ENCODE results near the gene C1QC.
A peak's percentile ranks its signal among the peaks of the same experiment; 100 is the strongest.

Gene C1QC

DNA sequence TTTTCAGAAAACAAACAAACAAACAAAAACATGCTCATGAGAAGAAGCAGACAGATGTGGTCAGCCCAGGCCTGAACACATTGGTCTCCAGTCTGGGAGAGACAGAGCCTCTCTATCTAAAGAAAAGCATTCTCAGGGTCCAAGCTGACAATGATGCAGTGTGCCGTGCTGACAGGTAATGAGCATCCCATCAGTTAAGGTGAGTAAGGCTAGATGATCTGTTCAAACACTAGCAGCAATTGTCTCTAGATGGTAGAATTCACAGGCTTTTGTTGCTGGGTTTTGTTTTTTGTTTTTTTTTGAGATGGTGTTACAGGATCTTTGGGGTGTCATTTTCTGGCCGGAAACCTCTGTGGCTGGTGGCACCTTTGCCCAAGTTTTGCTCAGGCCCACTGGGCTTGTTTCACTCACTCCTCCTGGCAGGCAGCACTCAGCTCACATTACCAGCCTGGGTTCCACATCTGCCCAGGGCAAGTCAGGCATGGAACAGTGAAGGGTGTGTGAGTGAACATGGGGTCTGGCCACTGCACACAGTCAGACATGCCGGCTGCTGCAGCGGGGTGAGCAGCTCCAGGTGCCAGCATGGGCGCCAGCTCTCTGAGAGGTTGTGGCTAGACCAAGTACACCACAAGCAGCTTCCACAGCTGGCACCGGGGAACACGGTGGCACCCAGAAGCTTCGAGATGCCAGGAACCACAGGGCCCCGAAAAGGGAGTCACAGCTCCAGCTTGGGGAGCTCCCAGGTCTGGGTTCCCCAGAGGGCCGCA lies 9.6 kb upstream of the C1QC start:
- Histone ChIP-seq H3K27ac (ENCODE audit: low read depth, low read length) (no peak overlapping the region), H3K27me3 (ENCODE audit: control insufficient read depth in 1 of 2, insufficient read depth in 2 of 2, low read length in 2 of 2) (peaks cover 0 to 6% of the 10 kb centered on the region in 2 donors), H3K9me3 (ENCODE audit: control insufficient read depth in 1 of 2, low read length in 2 of 2) (no peaks in the 10 kb centered on the region), H3K36me3 (ENCODE audit: control insufficient read depth in 1 of 2, insufficient read depth in 2 of 2, low read length in 2 of 2) (no peaks in the 10 kb centered on the region), H3K4me1 (ENCODE audit: control insufficient read depth in 1 of 2, insufficient read depth in 2 of 2, low read length in 2 of 2) (no peaks in the 10 kb centered on the region), H3K9ac (ENCODE audit: low read depth in 1 of 2, low read length in 2 of 2) (no peak overlapping the region), H3K4me3 (ENCODE audit: low read depth in 1 of 2, low read length in 2 of 2) (no peak overlapping the region)

DNA sequence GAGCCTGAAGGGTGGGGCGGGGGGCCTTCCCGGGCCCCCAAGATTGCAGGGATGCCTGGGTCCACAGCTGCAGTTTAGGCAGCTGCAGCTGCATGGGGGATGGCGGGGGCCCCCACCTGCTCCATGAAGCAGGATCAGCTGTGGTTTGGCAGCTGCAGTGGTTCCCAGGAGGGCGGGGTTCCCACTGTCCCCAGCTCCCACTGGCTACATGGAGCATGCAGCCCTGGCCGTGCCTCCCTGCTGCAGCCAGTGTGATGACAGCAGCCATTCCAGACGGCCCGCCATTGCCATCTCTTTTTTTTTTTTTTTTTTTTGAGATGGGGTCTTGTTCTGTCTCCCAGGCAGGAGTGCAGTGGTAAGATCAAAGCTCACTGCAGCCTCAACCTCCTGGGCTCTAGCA lies 8.0 kb upstream of the C1QC start:
- Histone ChIP-seq H3K27ac (ENCODE audit: low read depth, low read length) (no peak overlapping the region), H3K4me3 (ENCODE audit: low read depth in 1 of 2, low read length in 2 of 2) (no peak overlapping the region), H3K9me3 (ENCODE audit: control insufficient read depth in 1 of 2, low read length in 2 of 2) (no peaks in the 10 kb centered on the region), H3K4me1 (ENCODE audit: control insufficient read depth in 1 of 2, insufficient read depth in 2 of 2, low read length in 2 of 2) (no peaks in the 10 kb centered on the region), H3K9ac (ENCODE audit: low read depth in 1 of 2, low read length in 2 of 2) (no peak overlapping the region), H3K36me3 (ENCODE audit: control insufficient read depth in 1 of 2, insufficient read depth in 2 of 2, low read length in 2 of 2) (no peaks in the 10 kb centered on the region), H3K27me3 (ENCODE audit: control insufficient read depth in 1 of 2, insufficient read depth in 2 of 2, low read length in 2 of 2) (peaks cover 0 to 4% of the 10 kb centered on the region in 2 donors)

DNA sequence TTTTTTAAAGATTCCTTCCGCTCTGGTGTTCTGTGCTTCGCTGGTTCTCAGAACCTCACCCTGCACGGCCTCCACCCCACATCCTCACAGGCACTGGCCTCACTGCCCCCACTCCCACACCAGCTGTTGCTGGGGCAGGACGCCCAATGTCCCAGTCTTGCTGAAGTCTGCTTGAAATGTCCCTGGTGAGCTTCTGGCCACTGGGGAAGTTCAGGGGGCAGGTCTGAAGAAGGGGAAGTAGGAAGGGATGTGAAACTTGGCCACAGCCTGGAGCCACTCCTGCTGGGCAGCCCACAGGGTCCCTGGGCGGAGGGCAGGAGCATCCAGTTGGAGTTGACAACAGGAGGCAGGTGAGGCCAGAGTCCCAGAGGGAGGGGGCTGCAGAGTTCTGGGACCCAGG lies 7.1 kb upstream of the C1QC start, which contains the start of gene C1QA:
Gene C1QA (plus strand): TSS at position 276 of the 400 bp plus-strand sequence. CDS start 989 bp downstream, outside the sequence.
- peaks cover 0 to 2% of the 10 kb centered on the region in 2 donors for H3K4me1 ChIP-seq (ENCODE audit: control insufficient read depth in 1 of 2, insufficient read depth in 2 of 2, low read length in 2 of 2)
- peaks cover 0 to 4% of the 10 kb centered on the region in 2 donors for H3K27me3 ChIP-seq (ENCODE audit: control insufficient read depth in 1 of 2, insufficient read depth in 2 of 2, low read length in 2 of 2)
- no peaks in the 10 kb centered on the region for H3K9me3 ChIP-seq (ENCODE audit: control insufficient read depth in 1 of 2, low read length in 2 of 2)
- H3K27ac ChIP-seq (ENCODE audit: low read depth, low read length), result no peak within 1 kb of the TSS
- peak within 1 kb of the TSS in 1 of 2 donors; percentile 6 for H3K9ac ChIP-seq (ENCODE audit: low read depth in 1 of 2, low read length in 2 of 2)
- H3K4me3 ChIP-seq (ENCODE audit: low read depth in 1 of 2, low read length in 2 of 2), result peak within 1 kb of the TSS; percentile 30 to 51
- H3K36me3 ChIP-seq (ENCODE audit: control insufficient read depth in 1 of 2, insufficient read depth in 2 of 2, low read length in 2 of 2), result no peaks in the 10 kb centered on the region

DNA sequence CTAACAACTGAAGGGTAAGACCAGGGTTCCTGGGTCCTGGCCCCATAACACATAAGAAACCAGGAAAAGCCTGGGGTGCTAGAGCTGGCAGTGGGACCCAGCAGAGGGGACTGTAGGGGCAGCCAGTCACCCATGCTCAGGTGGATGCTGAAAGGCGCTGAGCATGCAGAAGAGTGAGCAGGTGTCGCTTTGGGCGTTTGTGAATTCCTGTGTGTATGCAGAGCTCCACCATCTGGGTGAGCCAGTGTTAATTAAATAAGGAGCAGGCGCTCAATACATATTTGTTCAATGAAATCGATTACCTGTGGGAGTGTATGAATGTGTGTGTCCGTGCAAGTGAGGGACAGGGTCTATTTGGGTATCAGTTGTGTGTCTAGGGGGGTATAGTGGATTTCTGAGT lies 6.5 kb upstream of the C1QC start:
- Histone ChIP-seq H3K27ac (ENCODE audit: low read depth, low read length) (no peak overlapping the region), H3K9me3 (ENCODE audit: control insufficient read depth in 1 of 2, low read length in 2 of 2) (no peaks in the 10 kb centered on the region), H3K27me3 (ENCODE audit: control insufficient read depth in 1 of 2, insufficient read depth in 2 of 2, low read length in 2 of 2) (peaks cover 0 to 4% of the 10 kb centered on the region in 2 donors), H3K36me3 (ENCODE audit: control insufficient read depth in 1 of 2, insufficient read depth in 2 of 2, low read length in 2 of 2) (no peaks in the 10 kb centered on the region), H3K4me3 (ENCODE audit: low read depth in 1 of 2, low read length in 2 of 2) (peak overlapping the region; percentile 30 to 51), H3K4me1 (ENCODE audit: control insufficient read depth in 1 of 2, insufficient read depth in 2 of 2, low read length in 2 of 2) (peaks cover 0 to 3% of the 10 kb centered on the region in 2 donors), H3K9ac (ENCODE audit: low read depth in 1 of 2, low read length in 2 of 2) (peak overlapping the region in 1 of 2 donors; percentile 6)

DNA sequence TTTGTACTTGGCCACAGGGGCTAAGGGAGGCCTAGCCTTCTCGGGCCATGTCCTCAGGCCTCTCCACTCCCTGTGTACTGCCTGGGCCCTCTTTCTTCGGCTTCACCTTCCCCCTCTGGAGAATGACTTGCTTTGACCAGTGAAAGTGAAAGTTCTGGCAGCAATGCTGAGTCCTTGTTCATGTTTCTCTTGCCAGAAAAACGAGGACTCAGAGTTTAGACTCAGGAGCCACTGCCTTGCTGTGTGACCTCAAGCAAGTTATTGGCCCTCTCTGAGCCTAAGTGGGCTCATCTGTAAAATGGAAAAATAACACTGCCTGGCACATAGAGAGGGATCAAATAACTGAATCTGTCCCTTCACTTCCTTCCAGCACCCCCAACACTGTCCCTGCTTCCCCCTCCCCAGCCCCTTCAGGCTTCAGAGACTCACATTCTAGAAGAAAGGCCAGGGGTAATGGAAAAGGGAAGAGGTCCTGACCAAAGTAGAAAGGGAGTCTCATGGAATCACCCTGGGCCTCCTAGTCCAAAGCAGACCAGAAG lies 5.5 kb upstream of the C1QC start:
- Histone ChIP-seq H3K27ac (ENCODE audit: low read depth, low read length) (no peak overlapping the region), H3K9me3 (ENCODE audit: control insufficient read depth in 1 of 2, low read length in 2 of 2) (no peaks in the 10 kb centered on the region), H3K4me1 (ENCODE audit: control insufficient read depth in 1 of 2, insufficient read depth in 2 of 2, low read length in 2 of 2) (peaks cover 0 to 3% of the 10 kb centered on the region in 2 donors), H3K9ac (ENCODE audit: low read depth in 1 of 2, low read length in 2 of 2) (no peak overlapping the region), H3K4me3 (ENCODE audit: low read depth in 1 of 2, low read length in 2 of 2) (peak overlapping the region in 1 of 2 donors; percentile 51), H3K36me3 (ENCODE audit: control insufficient read depth in 1 of 2, insufficient read depth in 2 of 2, low read length in 2 of 2) (no peaks in the 10 kb centered on the region), H3K27me3 (ENCODE audit: control insufficient read depth in 1 of 2, insufficient read depth in 2 of 2, low read length in 2 of 2) (peaks cover 0 to 4% of the 10 kb centered on the region in 2 donors)

DNA sequence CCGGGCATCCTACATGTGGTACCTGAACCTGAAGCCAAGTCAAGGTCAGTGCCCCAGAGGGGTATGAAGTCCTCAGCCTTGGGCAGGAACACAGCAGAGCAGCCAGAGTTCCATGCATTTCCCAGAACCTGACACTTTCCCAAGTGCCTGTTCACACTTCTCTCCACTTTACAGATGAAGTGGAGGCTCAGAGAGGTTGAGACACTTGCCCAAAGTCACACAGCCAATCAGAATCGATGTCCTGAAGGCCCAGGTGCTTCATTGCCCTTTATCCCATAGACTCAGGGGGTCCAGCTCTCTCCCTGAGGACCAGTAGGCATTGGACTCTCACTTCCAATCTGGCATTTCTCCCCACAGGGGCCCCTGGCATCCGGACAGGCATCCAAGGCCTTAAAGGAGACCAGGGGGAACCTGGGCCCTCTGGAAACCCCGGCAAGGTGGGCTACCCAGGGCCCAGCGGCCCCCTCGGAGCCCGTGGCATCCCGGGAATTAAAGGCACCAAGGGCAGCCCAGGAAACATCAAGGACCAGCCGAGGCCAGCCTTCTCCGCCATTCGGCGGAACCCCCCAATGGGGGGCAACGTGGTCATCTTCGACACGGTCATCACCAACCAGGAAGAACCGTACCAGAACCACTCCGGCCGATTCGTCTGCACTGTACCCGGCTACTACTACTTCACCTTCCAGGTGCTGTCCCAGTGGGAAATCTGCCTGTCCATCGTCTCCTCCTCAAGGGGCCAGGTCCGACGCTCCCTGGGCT lies 4.8 kb upstream of the C1QC start:
- Histone ChIP-seq H3K9me3 (ENCODE audit: control insufficient read depth in 1 of 2, low read length in 2 of 2) (no peaks in the 10 kb centered on the region), H3K27ac (ENCODE audit: low read depth, low read length) (no peak overlapping the region), H3K36me3 (ENCODE audit: control insufficient read depth in 1 of 2, insufficient read depth in 2 of 2, low read length in 2 of 2) (no peaks in the 10 kb centered on the region), H3K4me3 (ENCODE audit: low read depth in 1 of 2, low read length in 2 of 2) (no peak overlapping the region), H3K27me3 (ENCODE audit: control insufficient read depth in 1 of 2, insufficient read depth in 2 of 2, low read length in 2 of 2) (peaks cover 0 to 4% of the 10 kb centered on the region in 2 donors), H3K4me1 (ENCODE audit: control insufficient read depth in 1 of 2, insufficient read depth in 2 of 2, low read length in 2 of 2) (peaks cover 0 to 3% of the 10 kb centered on the region in 2 donors), H3K9ac (ENCODE audit: low read depth in 1 of 2, low read length in 2 of 2) (no peak overlapping the region)

DNA sequence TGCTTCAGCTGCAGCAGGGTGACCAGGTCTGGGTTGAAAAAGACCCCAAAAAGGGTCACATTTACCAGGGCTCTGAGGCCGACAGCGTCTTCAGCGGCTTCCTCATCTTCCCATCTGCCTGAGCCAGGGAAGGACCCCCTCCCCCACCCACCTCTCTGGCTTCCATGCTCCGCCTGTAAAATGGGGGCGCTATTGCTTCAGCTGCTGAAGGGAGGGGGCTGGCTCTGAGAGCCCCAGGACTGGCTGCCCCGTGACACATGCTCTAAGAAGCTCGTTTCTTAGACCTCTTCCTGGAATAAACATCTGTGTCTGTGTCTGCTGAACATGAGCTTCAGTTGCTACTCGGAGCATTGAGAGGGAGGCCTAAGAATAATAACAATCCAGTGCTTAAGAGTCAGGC lies 4.1 kb upstream of the C1QC start:
- Histone ChIP-seq H3K36me3 (ENCODE audit: control insufficient read depth in 1 of 2, insufficient read depth in 2 of 2, low read length in 2 of 2) (no peaks in the 10 kb centered on the region), H3K4me1 (ENCODE audit: control insufficient read depth in 1 of 2, insufficient read depth in 2 of 2, low read length in 2 of 2) (peaks cover 0 to 3% of the 10 kb centered on the region in 2 donors), H3K4me3 (ENCODE audit: low read depth in 1 of 2, low read length in 2 of 2) (no peak overlapping the region), H3K27ac (ENCODE audit: low read depth, low read length) (no peak overlapping the region), H3K9me3 (ENCODE audit: control insufficient read depth in 1 of 2, low read length in 2 of 2) (no peaks in the 10 kb centered on the region), H3K27me3 (ENCODE audit: control insufficient read depth in 1 of 2, insufficient read depth in 2 of 2, low read length in 2 of 2) (peaks cover 0 to 4% of the 10 kb centered on the region in 2 donors), H3K9ac (ENCODE audit: low read depth in 1 of 2, low read length in 2 of 2) (no peak overlapping the region)

DNA sequence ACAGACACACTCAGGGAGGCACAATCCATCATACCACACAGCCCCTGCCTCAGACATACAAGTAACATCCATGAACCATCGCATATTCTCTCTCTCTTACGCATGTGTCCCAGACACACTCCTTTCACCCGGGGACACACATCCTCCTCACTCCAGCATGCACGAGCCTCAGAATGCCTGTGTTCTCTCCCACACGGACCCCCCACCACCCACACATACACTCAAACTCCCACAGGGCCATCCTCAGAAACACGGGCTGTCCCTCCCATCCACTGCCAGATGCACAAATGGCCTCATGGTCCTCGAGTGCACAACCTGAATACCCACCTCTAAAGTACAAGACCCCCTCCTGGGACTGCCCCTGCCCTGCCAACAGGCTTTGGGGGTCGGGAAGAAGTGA lies 2.2 kb upstream of the C1QC start:
- Histone ChIP-seq H3K27me3 (ENCODE audit: control insufficient read depth in 1 of 2, insufficient read depth in 2 of 2, low read length in 2 of 2) (no peaks in the 10 kb centered on the region), H3K27ac (ENCODE audit: low read depth, low read length) (no peak overlapping the region), H3K9ac (ENCODE audit: low read depth in 1 of 2, low read length in 2 of 2) (no peak overlapping the region), H3K36me3 (ENCODE audit: control insufficient read depth in 1 of 2, insufficient read depth in 2 of 2, low read length in 2 of 2) (no peaks in the 10 kb centered on the region), H3K9me3 (ENCODE audit: control insufficient read depth in 1 of 2, low read length in 2 of 2) (no peaks in the 10 kb centered on the region), H3K4me1 (ENCODE audit: control insufficient read depth in 1 of 2, insufficient read depth in 2 of 2, low read length in 2 of 2) (peaks cover 0 to 3% of the 10 kb centered on the region in 2 donors), H3K4me3 (ENCODE audit: low read depth in 1 of 2, low read length in 2 of 2) (no peak overlapping the region)

DNA sequence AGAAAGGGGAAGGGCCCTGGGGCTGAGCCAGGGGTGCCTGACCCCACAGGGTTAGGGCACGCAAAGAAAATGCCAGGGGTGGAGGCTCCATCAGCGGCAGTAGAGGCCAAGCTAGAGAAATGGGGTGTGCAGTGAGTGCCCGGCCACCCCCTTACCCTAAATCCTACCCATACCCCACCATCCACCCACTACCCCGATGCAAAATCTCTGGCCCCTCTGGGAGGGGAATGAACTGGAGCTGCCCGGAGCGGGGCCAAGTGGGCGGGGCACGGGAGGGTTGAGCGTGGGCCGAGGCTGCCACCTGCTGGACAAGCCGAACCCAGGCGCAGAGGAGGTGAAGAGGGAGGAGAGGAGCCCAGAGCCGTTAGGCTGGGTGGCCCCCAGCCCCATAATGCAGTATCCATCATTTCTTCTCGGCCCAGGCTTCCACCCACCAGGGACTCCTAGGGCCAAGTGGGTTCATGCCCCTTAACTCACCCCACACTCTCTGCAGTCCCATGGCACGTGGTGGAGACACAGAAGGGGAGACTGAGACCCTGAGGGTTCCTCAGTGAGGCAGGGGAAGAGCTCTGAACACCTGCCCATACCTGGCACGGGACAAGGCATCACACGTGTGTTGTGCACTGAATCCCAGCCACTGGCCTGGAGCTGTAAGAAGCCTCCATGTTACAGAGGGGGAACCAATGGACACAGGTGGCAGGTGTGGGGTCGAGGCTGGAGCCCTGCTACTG lies 1.4 kb upstream of the C1QC start:
- no peaks in the 10 kb centered on the region for H3K9me3 ChIP-seq (ENCODE audit: control insufficient read depth in 1 of 2, low read length in 2 of 2)
- no peak overlapping the region for H3K9ac ChIP-seq (ENCODE audit: low read depth in 1 of 2, low read length in 2 of 2)
- H3K4me1 ChIP-seq (ENCODE audit: control insufficient read depth in 1 of 2, insufficient read depth in 2 of 2, low read length in 2 of 2), result peaks cover 0 to 3% of the 10 kb centered on the region in 2 donors
- H3K27me3 ChIP-seq (ENCODE audit: control insufficient read depth in 1 of 2, insufficient read depth in 2 of 2, low read length in 2 of 2), result no peaks in the 10 kb centered on the region
- no peak overlapping the region for H3K27ac ChIP-seq (ENCODE audit: low read depth, low read length)
- no peak overlapping the region for H3K4me3 ChIP-seq (ENCODE audit: low read depth in 1 of 2, low read length in 2 of 2)
- no peaks in the 10 kb centered on the region for H3K36me3 ChIP-seq (ENCODE audit: control insufficient read depth in 1 of 2, insufficient read depth in 2 of 2, low read length in 2 of 2)

Data from duodenal mucosa (tissue), 2 donors.